KBM-7 (cell line): ENCODE data around the gene DNAJC9.
"Not testable (repeated sequence)": the region's sequence is repeated elsewhere in the genome, so short reads cannot be mapped to it uniquely, and the experiment has no call there.

Experiments used
- DNase-seq: peaks from one replicate; pipeline ENCODE4 v3.0.0-alpha.2; 2015
- in situ Hi-C: fragments of 300-500 bp; cut with MboI; formaldehyde crosslinking; loops from 2 replicates; pipeline ENCODE4 v1.14.3; 2020; ENCODE audit warnings: low sequenced_read_pairs, low pct_unique_long_range_greater_than_20kb, mixed read lengths

The DNAJC9 gene, protein sequence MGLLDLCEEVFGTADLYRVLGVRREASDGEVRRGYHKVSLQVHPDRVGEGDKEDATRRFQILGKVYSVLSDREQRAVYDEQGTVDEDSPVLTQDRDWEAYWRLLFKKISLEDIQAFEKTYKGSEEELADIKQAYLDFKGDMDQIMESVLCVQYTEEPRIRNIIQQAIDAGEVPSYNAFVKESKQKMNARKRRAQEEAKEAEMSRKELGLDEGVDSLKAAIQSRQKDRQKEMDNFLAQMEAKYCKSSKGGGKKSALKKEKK

DNA sequence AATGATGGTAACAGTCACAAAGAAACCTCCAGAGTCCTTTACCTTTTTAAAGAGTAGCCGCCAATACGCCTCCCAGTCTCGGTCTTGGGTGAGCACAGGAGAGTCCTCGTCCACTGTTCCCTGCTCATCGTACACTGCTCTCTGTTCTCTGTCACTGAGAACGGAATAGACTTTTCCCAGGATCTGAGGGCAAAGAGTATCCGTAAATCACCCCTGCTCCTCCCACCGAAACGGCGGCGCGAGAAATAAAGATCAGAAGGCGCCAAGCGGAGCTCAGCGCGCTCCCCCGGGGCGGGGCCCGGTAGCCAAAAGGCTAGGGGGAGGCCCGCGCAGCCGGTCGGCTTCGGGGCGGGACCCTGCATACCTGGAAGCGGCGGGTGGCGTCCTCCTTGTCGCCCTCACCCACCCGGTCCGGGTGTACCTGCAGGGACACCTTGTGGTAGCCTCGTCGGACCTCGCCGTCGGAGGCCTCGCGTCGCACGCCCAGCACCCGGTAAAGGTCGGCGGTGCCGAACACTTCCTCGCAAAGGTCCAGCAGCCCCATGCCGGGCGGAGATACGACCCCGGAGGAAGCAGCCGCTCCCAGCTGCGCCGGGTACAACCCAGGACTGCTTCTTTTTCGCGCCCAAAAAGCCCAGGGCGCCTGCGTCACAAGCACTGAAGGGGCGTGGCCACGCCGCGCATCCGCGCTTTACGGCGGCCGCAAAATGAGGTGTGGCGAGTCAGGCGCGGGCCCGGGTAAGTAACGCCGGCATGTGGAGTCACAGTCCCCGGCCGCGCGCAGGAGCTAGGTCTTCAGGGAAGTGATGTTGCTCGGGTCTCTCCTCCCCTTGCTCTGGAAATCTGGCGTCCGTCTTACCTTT is at the start of gene DNAJC9:
TSS of gene DNAJC9 (minus strand) at position 610 of the 863 bp plus-strand sequence. CDS start at position 544, 66 bp downstream.
- in situ Hi-C loops, result no loop called here
- DNase-seq, result peak; percentile 99

DNA sequence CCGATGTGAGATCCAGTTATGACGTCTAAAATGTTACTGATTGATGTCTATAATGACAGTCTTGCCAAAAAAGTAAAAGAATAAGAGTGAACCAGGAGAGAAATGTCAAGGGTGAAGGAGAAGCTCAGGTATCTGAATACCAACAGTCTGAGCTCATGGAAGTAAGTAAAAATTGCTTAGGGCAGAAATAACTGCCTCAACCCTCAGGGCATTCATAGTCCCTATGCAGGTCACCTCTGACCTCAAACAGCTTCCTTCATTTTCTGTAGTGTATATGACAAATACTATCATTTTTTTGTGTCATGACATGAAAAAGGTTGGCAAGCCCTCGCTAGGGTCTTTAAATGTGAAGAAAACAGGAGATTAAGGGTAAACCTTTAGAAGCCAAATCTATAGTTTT is 46.4 kb upstream of the DNAJC9 start:
- in situ Hi-C loops, result no loop called here
- no peak for DNase-seq

DNA sequence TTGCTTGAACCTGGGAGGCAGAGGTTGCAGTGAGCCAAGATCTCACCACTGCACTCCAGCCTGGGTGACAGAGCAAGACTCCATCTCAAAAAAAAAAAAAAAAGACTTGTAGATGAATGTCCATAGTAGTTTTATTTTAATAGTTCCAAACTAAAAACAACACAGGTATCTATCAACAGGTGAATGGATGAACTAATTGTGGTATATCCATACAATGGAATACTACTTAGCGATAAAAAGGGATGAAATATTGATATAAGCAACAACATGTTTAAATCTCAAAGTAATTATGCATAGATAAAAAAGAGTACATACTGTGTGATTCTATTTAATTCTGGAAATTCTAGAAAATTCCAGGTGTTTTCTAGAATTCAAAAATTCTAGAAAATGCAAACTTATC is 42.9 kb upstream of the DNAJC9 start:
- DNase-seq, result no peak
- in situ Hi-C loops, result no loop called here

DNA sequence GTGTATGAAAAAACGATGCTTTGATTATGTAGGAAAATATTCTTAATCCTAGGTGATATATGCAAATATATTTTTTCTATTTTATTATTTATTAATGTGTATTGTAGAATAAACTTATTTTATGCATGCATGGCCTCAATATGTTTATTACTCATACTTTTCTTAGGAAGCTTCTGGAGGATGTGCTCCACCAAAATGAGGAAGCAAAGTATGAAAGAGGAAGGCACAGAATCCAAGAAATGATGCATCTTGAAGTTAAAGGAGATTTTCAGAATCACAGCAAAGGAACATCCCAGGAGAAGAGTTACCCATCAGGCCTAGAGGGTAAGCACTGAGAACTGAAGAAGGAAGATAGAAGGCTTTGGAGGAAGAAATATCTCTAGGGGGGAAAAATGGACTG is 40.4 kb upstream of the DNAJC9 start:
- in situ Hi-C loops, result no loop called here
- peak; percentile 18 for DNase-seq

DNA sequence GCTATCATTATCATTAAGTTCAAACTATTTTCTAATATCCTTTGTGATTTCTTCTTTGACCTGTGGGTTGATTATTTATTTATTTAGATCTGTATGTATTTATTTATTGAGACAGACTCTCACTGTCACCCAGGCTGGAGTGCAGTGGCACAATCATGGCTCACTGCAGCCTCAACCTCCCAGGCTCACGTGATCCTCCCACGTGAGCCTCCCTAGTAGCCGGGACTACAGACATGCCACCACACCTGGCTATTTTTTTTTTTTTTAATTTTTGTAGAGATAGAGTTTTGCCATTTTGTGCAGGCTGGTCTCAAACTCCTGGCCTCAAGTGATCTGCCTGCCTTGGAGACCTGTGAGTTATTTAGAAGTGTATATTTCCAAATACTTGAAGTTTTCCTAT is 34.0 kb upstream of the DNAJC9 start:
- in situ Hi-C loops, result no loop called here
- no peak for DNase-seq

DNA sequence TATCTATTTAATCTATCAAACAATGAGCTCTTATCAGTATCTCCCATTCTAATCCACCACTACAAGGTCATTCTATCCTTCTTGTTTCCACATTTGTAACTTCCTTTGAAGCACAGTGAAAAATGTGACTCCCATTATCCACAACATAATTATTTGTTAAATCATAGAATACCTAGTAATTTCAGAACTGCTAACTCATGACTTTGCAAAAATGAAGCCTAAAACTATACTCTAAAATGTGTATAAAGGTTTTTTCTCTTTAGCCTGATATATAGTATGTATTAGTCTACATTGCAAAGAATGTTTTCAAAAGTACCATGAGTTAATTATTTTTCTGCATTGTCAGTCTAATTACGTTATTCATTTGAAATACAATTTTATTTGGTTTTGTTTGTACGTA is 17.4 kb upstream of the DNAJC9 start:
- in situ Hi-C loops, result no loop called here
- no peak for DNase-seq

DNA sequence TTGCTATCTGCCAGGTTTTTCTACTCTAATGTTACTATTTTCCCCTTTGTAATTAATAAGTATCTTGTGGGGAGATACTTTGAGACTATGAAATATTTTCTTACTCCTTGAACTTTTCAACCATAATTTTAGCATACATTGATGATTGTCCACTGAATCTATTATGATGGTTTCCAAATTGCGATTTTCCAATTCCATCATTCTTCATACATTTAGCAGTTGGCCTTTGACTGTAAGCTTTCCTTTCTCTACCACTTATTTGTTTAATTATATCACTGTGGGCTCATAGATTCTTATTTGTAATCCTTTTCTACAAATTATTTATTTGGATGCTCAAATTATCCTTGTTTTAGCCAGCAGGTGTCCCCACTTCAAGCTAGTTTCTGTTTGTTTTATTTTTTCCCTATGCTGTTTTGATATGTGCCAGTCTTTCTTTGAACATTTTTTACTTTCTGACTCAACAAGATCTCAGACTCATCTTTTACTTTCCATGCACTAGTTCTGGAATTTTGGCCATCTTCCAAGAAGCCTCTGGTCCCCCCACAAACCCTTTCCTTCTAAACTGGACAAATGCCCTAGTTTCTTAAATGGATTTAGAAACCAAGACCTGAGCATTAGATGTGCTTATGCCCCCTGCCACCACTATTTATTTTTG is 16.8 kb upstream of the DNAJC9 start:
- peak; percentile 37 for DNase-seq
- in situ Hi-C loops, result no loop called here

DNA sequence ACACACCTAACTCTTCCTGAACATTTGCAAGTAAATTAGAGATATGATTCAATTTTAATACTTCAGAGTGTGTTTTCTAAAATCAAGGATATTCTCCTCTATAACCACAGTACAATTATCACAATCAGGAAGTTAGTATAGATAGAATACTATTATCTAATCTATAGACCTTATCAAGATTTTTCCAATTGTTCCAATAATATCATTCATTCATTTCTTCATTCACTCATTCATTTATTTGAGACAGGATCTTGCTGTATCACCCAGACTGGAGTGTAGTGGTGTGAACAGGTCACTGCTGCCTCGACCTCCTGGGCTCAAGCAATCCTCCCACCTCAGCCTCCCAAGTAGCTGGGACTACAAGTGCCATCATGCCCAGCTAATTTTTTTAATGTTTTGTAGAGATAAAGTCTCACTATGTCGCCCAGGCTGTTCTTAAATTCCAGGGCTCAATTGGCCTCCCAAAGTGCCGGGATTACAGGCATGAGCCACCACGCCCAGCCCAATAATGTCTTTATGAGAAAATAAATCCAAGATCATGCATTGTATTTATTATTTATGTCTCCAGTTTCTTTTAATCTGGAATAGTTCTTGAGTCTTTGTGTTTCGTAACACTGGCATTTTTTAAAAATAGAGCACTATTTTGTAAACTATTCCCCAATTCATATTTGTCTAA is 16.0 kb upstream of the DNAJC9 start:
- in situ Hi-C loops, result no loop called here

DNA sequence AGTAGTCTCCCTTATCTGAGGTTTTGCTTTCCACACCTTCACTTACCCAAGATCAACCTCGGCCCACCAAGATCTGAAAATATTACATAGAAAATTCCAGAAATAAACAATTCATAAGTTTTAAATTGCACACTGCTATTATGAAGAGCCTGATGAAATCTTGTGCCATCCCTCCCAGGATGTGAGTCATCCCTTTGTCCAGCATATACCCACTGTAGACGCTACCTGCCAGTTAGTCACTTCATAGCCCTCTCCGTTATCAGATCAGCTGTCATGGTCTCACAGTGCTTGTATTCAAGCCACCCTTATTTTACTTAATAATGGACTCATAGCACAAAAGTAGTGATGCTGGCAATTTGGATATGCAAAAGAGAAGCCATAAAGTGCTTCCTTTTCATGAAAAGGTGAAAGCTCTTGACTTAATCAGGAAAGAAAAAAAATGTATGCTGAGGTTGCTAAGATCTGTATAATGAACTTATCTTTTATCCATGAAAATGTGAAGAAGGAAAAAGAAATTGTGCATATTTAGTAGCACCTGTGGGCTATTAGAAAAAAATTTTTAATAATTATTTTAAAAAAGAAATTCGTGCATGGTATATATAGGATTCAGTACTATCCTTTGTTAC is 15.2 kb upstream of the DNAJC9 start:
- in situ Hi-C loops, result no loop called here

More for the DNA sequence above, 16.0 kb upstream of the DNAJC9 start:
- no peak for DNase-seq

DNA sequence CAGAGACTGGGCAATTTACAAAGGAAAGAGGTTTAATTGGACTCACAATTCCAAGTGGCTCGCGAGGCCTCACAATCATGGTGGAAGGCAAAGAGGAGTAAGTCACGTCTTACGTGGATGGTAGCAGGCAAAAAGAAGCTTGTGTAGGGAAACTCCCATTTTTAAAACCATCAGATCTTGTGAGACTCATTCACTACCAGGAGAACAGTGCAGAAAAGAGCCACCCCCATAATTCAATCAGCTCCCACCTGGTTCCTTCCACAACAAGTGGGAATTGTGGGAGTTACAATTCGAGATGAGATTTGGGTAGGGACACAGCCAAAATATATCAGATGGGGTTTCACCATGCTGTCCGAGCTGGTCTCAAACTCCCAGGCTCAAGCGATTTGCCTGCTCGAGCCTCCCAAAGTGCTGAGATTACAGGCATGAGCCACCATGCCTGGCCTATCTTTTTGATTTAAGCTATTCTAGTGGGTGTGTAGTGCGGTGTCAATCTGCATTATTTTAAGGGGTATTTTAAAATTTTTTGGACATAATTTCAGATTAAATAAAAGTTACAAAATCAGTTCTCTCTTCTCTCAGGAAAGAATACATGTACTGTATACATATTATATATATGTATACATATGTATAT is 14.4 kb upstream of the DNAJC9 start:
- DNase-seq, result no peak
- in situ Hi-C loops, result no loop called here

More for the DNA sequence above, 15.2 kb upstream of the DNAJC9 start:
- DNase-seq, result no peak

DNA sequence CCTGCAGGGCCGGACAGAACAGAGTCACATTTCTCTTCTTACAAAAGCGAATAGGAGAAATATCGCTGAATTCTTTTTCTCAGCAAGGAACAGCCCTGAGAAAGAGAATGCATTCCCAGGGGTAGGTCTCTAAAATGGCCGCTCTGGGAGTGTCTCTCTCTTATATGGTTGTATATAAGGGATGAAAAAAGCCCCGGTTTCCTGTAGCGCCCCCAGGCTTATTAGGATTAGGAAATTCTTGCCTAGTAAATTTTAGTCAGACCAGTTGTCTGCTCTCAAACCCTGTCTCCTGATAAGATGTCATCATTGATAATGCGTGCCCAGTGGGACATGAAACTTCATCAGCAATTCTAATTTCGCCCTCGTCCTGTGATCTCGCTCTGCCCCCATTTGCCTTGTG is 11.6 kb upstream of the DNAJC9 start:
- DNase-seq, in situ Hi-C loops: not testable (repeated sequence)

DNA sequence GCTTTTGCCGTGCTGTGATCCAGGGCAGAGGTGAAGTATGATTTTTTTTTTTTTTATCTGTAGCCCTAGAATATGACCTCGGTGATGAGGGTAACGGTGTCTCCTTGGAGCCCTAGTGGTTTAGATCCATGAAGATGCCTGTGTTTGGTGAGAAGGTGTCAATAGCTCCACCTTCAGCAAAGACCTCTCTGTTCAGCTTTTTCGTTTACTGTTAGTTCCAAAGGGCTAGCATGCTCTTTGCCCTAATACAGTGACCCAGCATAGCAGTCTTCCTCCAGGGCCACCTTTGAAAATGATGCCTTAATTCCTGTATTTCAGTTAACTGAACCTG is 6.1 kb upstream of the DNAJC9 start:
- in situ Hi-C loops, result no loop called here
- DNase-seq, result peak; percentile 30

DNA sequence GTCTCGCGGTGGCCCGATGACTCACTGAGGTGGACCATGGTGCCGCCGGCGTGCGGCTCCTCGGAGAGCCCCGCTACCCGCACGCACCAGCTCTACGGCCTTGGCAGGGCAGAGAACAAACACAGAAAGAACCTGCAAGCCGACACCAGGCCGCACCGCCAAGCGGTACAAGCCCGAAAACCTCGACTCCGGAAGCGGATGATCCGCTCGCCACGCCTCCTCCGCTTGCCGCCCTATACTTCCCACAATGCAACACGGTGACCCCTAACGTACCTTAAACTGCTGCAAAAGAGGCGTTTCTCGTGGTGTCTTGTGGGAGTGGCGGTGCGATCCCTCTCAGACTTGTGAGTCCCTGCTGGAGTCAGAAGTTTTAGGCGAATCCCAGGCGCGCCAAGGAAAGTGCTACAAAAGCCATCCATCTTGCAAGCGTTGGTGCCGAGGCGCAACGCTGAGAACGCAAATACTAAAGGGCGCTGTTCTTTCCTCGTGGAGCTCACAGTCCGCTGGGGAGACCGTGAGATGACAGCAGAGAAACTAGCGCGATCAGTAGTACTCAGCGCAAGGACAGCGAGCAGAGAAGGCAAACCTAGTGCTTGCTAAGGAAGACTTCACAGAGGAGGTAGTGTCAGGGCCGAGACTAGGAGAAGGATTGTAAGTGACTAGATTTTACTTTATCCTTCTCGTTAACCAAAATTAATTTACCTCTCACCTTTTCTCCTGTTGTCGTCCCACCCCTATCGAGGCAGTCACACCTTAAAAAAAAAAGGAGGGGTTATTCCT is 5.6 kb upstream of the DNAJC9 start, which contains the start of gene MRPS16:
TSS of gene MRPS16 (minus strand) at position 200 of the 780 bp plus-strand sequence. CDS start at position 38, 162 bp downstream.
- in situ Hi-C loops, result no loop called here
- peak; percentile 98 for DNase-seq

DNA sequence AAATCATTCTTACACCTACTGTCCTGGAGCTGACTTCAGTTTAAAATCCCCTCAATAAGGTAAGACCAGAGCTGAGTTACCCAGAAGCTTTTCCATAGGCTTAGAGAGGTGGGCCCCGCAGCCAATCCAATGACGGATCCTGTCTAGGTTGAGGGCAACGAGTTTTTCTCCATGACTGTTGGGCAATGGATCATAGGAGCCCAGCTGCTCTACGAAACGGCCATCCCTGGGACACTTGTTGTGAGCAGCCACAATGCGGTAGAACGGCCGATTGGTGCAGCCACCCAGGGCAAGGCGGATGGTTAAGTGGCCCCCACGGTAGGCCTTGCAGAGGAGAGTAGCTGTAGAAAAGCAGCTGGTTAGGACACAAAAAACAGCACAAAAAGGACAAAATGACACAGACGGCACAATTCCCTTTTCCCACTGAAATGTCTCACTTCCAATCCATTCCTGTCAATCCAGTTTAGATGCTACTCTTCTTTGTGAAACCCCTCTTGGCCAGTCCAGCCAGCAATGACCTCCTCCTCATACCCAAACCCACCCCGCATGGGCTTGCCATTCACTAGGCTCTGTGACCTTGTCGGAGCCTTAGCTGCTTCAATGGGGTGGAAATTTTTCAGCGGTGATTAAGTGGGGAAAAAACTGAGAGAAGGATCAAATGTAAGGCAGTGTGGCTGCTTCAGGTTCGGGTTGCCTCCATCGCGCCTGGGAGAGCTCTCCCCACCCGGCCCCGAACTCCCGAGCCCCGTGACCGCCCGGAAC is 4.8 kb upstream of the DNAJC9 start:
- in situ Hi-C loops, result no loop called here
- no peak for DNase-seq

DNA sequence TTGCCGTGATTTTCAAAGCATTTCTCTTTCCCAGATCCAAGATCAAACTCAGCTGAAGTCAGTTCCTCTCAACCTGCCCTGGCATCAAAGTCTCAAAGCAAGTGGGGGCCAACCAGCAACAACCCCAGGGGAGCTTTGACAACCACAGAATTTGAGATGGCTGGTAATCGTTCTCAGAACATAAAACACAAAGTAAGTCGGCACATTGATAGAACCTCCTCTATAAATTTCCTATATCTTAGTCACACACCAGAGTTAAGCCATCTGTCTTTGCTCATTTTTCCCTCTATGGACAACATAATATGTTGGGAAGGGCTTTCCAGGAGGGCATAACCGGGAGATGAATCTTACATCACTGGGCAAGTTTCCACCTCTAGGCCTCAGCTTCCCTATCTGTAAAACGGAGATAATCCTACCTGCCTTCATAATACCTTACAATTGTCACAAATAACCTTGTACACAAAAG is 1.2 kb upstream of the DNAJC9 start:
- in situ Hi-C loops, result no loop called here
- DNase-seq, result no peak

DNA sequence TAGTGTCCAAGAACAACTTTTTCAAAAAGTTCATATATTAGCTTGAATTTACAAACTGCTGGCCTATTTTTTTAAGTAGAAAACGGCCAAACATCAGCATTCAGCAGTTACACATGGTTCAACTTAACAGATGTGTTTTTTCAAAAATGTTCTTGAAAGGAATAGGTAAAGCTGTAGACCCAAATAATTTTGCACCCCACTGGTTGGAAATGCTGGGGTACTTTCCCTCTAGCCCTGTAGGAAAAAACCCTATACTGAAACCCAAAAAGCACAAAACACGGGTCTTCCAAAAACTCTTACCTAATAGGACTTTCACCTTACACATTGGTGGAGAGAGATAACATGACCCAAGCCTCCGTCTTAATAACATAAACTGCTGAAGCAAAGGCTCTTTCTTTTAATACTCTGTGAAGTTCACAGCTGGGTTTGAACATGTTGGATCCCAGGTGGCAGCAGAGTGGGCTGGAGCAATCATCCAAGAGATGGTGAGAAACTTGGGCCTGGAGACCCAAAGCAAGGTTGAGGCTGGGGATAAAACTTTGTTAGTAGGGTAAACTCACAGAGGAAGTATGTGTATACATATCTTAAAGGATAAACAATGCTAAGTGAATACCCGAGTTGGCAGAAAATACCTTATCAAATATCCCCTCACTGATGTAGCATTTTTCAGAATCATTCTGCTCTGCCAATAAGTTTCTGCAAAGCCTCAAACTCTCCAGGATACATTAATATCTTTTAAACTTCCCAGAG is 629 bp upstream of the DNAJC9 start:
- in situ Hi-C loops, result no loop called here
- no peak for DNase-seq

DNA sequence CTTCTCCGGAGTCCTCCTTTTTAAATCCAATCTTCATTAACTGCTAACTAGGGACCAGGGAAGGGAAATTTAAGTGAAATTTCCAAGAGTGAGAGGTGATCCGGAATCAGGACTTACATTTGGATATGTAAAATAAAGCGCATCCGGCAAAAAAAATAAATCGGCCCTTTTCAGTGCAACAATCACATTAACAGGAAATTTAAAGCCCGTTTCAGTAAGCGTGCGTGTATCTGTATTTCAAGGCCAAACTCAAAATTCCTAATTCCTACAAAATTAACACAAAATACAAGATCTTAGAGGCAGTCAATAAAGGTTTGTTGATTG is 771 bp downstream of the DNAJC9 start:
- in situ Hi-C loops, result no loop called here
- DNase-seq, result no peak
